NK-92 treated with Interleukin-12 subunit alpha and Interleukin-12 subunit beta, amount 100 ng/mL, for 24 hours (cell line): Measurements from ENCODE around the gene TOM1.
A peak's percentile ranks its signal among the peaks of the same experiment; 100 is the strongest.
"Not testable (repeated sequence)": the region's sequence is repeated elsewhere in the genome, so short reads cannot be mapped to it uniquely, and the experiment has no call there.

Source experiments
- DNase-seq: peaks from one replicate; lab custom pipeline; 2025; lab: John Stamatoyannopoulos, UW

The TOM1 gene

DNA sequence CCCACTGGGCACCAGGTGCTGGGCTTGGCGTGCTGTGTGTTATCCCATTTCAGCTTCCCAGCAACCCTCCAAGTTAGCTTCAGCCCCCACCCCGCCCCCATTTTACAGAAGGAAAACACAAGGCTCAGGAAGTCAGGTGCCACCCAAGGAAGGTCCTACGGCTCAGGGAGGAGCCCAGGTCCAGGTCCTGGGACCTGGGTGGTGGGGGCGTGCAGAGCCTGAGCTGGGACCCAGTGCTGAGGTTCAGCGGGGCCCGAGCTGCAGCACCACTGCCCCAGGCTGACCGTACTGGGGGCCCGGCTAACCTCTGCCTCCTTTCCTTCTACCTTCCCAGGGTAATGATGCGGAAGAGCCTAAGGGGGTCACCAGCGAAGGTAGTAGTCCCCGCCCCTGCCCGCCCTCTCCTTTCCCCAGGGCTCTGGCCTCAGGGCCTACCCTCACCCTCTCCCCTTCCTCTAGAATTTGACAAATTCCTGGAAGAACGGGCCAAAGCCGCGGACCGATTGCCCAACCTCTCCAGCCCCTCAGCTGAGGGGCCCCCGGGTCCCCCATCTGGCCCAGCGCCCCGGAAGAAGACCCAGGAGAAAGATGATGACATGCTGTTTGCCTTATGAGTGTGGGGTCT, 47.0 kb downstream of the TOM1 start:
- DNase-seq: no peak

DNA sequence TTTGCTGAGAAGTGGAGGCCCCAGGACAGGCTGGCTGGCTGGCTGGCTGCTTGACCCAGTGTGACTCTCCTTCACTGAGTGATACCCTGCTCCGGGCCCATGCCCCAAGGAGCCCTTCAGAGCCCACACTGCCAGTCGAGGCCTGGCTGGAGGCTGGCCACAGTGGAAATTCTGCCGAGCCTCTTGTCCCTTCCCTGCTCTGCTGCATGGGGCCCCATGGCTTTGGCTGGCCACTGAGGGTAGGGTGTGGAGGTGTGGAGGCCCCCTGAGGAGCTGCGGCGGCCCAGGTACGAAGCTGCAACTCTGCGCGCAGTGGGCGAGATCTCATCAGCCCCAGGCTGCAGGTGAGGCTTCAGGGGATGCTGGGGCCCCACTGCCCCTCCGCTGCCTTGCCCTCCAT, 47.8 kb downstream of the TOM1 start:
- no peak for DNase-seq

DNA sequence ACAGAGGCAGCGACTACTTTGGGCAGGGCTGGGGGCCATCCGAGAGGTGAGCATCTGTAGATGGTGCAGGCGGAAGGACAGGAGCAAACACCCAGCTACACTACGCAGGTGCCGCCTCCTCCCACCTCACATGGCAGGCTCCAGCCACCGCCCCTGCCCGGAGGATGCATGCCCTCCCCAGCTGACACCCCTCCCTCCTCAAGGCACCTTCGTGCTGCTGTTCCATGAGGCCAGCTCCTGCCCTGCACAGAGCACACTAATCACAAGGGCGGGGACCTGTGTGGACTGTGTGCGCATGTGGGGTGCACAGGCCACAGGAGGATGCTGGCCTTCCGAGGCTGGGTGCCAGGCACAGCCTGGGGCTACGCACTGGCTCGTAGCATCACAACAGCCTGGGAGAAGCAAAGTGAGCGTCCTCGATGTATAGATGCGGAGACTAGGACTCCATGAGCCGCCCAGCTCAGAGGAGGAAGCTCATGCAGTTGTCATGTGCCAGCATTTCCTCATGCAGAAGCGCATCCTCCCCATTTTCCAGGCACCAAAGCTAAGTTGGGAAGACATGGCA, 48.4 kb downstream of the TOM1 start:
- no peak for DNase-seq

DNA sequence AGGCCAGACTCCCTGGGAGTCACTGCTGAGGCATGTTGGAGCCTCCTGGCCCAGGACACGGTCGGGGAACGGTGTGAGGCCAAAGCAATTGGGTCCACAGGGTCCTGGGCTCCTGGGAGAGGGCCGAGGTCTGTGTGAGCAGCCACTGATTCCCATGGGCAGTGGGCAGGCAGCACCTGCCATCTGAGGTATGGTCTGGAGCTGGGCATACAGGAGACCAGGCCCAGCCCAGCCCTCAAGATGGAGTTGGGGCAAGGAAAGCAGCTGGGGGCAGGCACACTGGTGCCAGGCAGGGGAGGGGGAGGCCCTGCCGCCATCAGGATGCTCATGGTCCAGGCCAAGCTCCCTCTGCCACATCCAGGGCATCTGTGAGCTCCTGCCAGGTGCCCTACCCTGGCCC, 49.0 kb downstream of the TOM1 start:
- no peak for DNase-seq

DNA sequence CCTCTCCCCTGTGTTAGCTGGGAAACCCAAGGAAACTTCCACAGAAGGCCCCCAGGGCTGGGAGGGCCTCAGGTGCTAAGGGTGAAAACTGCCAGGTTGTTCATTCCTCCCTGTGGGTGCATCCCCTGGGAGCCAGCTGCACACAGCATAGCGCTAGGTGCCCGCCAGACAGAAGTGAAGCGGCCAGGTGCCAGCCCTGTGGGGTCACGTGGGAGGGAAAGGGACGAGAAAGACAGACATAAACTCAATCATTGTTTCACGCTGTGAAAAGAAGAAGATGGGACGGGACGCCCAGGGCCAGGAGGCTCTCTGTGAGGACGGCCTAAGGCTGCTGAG, 49.6 kb downstream of the TOM1 start:
- DNase-seq: no peak

DNA sequence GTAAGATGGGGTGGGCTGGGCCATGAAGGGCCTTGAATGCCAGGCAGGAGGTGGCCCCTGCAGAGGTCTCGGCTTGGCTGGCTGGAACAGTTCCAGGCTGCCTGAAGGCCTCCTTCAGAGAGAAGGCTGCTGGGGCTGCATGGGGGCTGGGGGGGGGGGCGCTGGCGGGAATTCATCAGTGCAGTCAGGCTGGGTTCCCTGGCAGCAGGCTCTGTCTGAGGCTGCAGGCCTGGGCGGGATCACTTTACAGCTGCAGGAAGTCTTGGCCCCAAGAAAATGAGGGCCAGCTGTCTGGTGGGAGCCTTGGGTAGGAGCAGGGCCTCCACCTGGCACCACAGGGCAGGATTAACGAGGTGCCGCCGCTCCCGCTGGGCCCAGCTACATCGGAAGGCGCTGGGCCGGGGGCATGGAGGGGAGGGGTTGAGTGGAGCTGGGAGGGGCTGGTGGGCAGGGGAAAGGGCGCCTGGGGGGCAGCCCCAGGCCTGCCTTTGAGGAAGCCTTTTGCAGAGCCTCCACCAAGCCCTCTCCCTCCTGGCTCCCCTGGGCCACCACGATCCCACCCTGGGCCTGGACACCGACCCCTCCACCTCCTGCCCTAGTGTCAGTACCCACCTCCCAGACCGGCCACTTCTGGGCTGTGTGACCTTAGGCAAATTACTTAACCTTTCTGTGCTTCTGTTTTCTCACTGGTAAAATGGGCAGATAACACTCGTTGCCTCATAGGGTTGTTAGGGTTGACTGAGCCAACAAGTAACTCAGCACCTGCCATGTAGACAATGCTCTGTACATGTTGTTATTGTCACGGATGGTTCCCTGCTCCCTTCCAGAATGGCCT, 50.2 kb downstream of the TOM1 start:
- no peak for DNase-seq

DNA sequence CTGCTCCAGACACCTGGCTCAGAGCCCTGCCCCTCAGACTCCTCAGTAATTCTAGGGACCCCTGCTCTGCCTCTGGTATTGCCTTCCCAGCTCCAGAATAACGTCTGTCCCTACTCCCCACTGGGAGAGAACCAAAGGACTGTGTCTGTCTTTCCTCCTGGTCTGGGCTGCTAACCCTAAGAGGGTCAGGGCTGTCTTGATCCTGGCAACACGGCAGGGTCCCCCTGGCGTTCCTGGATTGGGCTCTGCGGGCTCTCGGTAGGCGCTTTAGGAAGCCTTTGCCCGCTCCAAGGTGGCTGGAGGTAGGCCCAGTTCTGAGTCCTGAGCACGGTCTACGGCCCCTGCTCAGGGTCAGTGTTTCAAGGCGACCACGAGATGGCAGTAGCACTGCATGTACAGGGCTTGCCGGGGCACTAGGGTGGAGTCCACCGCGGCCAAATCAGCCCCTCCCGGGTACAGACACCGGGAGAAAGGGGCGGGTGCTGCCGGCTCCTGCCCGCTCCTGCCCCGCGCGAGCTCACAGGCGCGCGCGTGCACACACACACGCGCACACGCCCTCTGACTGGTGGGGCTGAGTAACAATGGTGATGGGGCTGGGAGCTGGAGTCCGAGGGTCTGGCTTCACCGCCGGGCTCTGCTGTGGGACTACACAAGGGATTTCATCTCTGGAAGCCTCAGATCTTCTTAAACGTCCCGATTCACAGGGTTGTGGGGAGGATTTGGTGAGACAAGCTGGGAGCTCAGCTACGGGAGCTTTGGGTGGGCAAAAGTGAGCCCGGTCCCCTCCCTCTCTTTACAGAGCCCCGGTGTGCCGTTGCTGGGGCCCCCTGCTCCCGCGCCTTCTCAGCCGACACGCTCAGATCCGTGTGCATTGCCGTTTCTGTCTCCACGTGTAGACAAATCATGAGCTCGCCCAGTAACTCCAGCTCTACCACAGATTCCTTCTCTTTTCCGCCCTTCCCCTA, 51.1 kb downstream of the TOM1 start:
- DNase-seq: peak; percentile 73

DNA sequence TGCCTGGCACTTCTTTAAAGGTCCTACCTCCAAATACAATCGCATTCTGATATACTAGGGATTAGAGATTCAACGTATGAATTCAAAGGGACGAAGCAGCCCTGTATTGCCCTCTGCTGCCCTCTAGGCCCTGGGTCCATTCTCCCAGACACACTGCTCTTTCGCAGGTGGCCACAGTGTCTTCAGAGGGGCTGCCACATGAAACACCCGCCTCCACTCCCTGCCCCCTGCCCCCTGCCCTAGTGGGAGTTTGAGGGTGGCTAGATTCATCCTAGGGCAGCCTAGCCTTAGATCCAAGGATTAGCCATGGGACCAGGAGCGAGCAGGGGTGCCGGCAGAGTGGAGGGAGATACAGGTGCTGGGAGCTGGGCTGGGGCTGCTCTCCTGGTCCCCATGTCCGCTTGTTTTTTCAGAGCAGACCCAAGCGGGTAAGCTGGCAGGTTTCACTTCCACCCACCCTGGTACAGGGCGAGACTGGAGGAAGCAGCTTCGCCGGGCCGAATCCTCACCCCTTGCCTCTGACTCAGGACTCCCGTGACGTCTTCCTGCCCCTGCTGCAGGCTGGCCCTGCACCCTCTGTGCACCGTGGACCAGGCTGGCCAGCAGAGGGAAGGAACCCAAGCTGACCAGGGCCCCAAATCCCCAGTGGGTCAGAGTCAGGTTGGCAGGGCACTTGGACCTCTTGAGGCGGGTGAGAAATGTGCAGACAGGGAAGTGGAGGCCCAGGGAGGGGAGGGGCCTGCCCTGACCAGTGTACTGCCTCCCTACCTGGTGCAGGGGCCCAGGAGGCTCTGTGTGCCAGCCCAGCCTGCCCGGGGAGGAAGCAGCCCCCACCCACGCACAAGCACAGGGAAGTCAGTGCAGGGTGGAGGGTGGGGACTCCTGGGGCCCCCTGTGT, 52.8 kb downstream of the TOM1 start:
- no peak for DNase-seq

DNA sequence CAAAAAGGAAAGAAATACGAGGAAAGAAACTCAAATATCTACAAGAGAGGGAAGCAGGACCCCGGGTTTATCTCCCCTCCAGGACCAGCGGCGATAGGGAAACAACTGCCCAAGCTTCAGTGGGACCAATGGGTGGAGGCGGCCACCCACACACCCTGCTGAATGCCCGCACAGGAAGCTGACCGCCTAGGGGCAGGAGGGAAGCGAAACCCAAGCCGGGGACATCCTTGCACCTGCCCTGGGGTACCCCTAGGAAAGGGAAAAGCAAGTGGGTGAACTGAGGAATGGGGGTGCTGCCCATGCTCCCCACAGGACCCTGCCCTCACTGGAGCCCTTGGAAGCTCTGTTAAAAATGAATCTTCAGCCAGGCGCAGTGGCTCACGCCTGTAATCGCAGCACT, 53.6 kb downstream of the TOM1 start:
- DNase-seq: no peak

DNA sequence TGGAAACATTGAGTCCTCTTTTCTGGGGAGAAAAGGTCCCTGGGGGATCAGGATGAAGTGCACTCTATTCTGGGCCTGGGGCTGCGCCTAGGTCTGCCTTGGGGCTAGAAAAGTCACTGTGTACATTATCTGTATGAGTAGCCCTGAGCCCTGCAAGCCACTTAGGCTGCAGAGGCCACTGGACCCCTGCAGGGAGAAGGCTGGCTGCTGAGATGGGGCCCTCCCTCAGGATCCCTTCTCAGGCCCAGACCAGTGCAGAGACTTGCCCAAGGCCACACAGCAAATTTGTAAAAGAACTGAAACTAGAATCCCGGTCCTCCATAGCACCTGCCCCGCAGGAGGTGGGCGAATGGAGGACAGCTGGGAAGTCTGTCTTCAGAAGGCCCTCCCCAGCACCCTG, 54.4 kb downstream of the TOM1 start:
- DNase-seq: no peak

DNA sequence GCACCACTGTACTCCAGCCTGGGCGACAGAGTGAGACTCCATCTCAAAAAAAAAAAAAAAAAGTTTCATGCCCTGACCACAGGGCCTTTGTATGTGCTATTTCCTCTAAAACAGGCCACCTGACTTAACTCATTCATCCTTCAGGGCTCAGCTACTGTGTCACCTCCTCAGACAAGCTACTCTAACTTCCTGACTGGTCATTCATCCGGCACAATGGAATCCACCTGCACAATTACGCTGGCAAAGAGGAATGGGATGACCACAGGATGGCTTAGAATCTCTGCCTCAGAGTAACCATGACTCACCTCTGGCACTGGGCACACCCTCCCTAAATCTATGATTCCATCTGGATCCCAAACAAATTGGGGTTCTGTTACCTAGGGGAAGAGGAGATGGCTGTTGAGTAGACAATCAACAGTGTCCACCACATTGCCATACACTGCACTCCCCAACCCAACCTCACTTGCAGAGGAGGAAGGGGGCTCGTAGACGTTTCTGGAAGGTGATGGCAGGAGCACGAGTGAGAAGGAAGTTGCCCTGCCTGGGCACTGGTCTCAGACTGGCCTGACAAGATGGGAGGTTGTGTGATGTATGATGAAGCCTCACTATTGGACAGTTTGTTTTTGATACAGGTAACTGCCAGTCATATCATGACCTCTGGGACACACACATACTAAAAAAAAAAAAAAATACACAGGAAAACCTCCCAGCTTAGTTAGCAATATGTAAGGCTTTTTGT, 58.4 kb downstream of the TOM1 start:
- DNase-seq: no peak

DNA sequence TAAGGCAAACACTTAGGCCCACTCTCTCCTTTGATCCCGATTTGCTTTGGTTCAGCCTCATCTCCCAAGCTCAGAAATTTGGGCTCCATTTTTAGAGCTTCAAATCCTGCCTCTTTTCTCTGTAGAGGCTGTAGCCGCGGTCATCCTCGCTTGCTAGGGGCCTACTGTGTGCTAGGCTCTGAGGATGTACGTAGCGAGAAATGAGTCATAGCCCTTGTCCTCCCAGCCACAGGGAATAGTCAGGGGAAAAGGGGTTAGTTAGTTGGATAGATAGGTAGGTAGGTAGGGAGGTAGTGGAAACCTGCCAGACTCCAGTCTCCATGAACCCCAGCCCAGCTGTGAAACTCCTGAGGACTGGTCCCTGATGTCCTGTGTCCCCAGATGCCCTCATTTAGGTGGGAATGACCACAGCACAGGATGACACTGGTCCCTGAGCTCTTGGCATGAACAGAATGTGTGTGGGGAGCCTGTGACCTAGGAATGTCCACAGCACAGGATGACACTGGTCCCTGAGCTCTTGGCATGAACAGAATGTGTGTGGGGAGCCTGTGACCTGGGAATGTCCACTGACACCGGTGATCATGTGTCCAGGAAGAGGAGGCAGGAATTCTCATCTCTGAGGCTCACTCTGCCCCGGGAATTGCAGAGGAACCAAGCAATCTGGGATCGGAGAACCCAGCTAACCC, 59.8 kb downstream of the TOM1 start:
- DNase-seq: no peak

DNA sequence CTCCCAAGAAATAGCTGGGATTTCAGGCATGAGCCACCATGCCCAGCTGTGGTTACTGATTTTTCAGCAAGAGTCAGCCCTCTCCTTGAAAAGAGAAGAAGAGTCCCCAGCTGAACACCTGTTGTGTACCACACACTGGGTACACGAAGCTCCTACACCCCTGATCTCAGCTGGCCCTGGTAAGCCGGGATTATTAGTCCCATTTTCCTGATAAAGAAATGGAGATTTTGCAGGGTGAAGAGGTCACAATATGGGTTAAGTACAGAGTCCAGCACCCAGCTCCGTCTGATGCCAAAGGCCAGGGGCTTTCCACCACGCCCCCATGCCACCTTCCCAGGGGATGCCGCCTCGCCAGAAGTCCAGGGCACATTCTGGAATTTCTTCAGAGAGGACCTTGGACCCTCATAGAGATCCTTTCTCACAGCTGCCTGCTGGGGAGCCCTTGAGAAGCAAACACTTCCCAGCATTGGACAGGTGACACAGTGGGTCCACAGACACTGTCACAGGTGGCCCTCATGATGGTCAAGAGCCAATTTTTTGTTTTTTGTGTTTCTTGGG, 61.4 kb downstream of the TOM1 start:
- DNase-seq: no peak

DNA sequence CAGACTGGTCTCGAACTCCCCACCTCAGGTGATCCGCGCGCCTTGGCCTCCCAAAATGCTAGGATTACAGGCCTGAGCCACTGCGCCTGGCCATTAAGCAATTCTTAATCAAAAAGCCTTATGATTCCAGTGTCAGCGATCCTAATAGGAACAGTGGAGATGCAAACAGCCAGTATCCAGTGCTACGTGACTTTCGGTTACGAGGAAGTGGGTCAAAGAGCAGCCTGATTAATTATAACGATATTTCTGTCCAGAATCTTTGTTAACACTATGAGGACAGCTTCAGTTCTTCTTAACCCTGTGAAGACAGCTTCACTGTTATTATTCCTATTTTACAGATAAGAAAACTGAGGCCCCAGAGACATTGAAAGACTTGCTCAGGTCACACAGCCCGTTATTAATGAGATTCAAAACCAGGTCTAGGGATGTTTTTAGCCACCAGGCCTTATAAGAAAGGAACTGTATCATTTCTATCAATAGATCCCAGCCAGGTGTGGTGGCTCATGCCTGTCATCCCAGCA, 63.9 kb downstream of the TOM1 start:
- no peak for DNase-seq

DNA sequence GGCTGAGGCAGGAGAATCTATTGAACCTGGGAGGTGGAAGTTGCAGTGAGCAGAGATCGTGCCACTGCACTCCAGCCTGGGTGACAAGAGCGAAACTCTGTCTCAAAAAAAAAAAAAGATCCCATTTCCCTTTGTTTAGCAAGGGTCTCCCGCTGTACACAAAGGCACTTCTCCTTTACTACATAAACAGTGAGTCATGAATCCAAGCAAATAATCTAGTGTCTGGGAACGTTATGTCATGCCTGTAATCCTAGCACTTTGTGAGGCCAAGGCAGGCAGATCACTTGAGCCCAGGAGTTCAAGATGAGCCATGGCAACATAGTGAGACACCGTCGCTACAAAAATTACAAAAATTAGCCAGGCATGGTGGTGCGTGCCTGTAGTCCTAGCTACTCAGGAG, 64.5 kb downstream of the TOM1 start:
- DNase-seq: not testable (repeated sequence)

DNA sequence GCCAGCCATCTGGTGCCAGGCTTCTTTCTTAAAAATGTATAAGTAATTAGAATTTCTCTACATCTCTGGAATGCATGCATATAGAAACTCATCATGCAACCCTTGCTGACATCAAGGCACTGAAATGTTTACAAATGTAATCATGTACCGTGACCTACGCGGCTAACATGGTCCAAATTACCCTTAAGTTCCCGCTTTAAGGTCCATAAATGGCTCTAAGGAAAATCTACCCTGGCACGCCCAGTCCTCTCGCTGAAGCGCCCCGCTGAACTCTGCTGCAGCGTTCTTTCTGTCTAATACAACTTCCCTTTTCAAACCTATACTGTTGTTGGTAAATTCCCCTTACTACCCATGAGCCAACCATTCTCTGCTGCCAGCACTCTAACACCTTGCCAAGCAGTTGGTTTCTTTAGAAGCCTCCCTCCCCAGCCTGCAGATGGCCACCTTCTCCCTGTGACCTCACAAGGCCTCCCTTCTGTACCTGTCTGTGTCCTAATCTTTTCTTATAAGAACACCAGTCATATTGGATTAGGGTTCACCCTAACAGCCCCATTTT, 67.7 kb downstream of the TOM1 start:
- DNase-seq: no peak

DNA sequence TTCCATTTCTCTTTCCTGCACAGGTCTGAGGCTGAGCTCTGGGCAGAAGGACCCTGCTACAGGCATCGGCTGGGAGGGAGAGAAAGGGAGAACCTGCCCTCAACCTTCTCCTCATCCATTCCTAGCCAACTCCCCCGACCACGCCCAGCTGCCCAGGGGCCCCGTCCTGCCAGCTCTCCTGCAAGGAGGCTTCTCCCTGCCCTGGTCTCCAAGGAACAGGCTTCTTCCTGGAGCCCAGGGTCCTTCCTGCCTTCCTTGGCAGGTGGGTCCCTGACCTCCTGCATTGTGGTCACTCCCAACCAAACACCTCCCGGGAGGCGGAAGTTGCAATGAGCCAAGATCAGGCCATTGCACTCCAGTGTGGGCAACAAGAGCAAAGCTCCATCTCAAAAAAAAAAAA, 68.7 kb downstream of the TOM1 start:
- DNase-seq: no peak

DNA sequence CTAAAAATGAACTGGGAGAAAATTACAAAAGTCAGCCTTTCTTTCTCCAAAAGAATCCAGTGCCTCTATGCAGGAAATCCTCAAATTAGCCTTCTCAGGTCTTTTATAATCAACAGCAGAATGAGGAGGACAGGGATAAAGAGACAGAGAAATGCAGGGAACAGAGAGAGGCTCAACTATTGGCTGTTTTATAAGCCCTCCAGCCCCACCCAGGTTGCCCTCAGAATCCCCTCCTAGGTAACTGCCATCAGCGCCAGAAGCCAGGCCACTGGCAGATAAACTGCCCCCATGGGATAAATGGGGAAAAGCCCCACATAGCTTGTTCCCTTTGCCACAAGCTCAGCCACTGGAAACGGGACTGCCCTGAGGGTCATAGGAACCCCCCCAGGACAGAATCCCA, 70.3 kb downstream of the TOM1 start:
- DNase-seq: no peak

DNA sequence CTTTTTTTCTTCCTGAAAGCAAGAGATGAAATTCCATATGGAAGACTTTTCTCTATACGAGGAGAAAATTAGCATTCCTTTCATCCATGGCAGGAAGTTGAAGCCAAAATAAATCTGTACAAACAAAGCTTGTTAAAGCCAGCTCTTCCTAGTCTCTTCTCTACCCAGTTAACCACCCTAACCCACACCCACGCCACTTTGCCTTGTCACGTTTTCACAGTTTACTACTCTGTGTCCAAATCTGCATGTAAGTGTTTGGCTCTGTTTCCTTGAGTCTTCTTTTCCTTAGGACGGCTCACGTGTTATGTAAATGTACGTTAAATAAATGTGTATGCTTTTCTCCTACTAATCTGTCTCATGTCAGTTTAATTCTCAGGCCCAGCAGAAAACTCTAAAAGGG, 74.1 kb downstream of the TOM1 start:
- DNase-seq: no peak
